IMR-90 (cell line): ENCODE measurements around the gene HYCC1. TPM values are rescaled to one million over a fixed set of nuclear protein-coding genes. Genes with fewer than 3 reads are reported as not detected.

Experiments
- ATAC-seq: fragments of 200-7000 bp; cut with Tn5 transposase; 2 replicates; pipeline ENCODE4 v1.9.1; 2020; ENCODE audit warnings: low read depth, mild to moderate bottlenecking, moderate library complexity
- BruUV-seq: library from RNA; stranded (reverse); fragments of 400-500 nt; replicated peaks from 2 replicates; lab custom pipeline; 2021; lab: Mats Ljungman, UMichigan
- CTCF ChIA-PET: fragments of 300-600 bp; formaldehyde crosslinking; extraction: SDS; loops from one replicate; lab custom pipeline; 2021; ENCODE audit warnings: antibody characterized with exemption; lab: Yijun Ruan, JAX
- POLR2A ChIA-PET: fragments of 300-600 bp; sonication (Branson Sonifier 250); formaldehyde crosslinking; loops from one replicate; lab custom pipeline; 2022; ENCODE audit warnings: antibody characterized with exemption; ENCODE audit not compliant: unreplicated experiment; lab: Charles Lee
- DNase-seq: peaks from one replicate; pipeline ENCODE4 v3.0.0; 2013
- H2AFZ ChIP-seq: replicated peaks from 2 replicates; pipeline ENCODE3; 2013; ENCODE audit warnings: low read length, mild to moderate bottlenecking; ENCODE audit not compliant: poor library complexity
- H2AK5ac ChIP-seq: 2 replicates; pipeline ENCODE4 v1.6.1; 2013; ENCODE audit warnings: low read depth, low read length, inconsistent platforms
- H2AK9ac ChIP-seq: replicated peaks from 2 replicates; pipeline ENCODE3; 2013; ENCODE audit warnings: mild to moderate bottlenecking, low read depth, low read length, moderate library complexity; ENCODE audit not compliant: poor library complexity
- H2BK120ac ChIP-seq: 2 replicates; pipeline ENCODE4 v1.6.1; 2013; ENCODE audit warnings: low read depth, low read length, inconsistent platforms
- H2BK15ac ChIP-seq: 3 replicates; pipeline ENCODE4 v1.6.1; 2013; ENCODE audit warnings: low read depth, low read length, inconsistent platforms
- H2BK20ac ChIP-seq: 2 replicates; pipeline ENCODE4 v1.6.1; 2013; ENCODE audit warnings: low read depth, mild to moderate bottlenecking, inconsistent platforms, low read length, moderate library complexity
- H2BK5ac ChIP-seq: 2 replicates; pipeline ENCODE4 v1.6.1; 2013; ENCODE audit warnings: mild to moderate bottlenecking, low read depth, low read length, inconsistent platforms; ENCODE audit not compliant: poor library complexity, severe bottlenecking
- H3K14ac ChIP-seq: replicated peaks from 2 replicates; pipeline ENCODE4 v1.6.1; 2013; ENCODE audit warnings: low read depth, low read length, inconsistent platforms
- H3K18ac ChIP-seq: 2 replicates; pipeline ENCODE4 v1.6.1; 2013; ENCODE audit warnings: low read depth, low read length, control low read depth
- H3K23ac ChIP-seq: 2 replicates; pipeline ENCODE4 v1.6.1; 2013; ENCODE audit warnings: low read depth, low read length, inconsistent platforms
- H3K27ac ChIP-seq: 2 replicates; pipeline ENCODE4 v1.5.1; 2013; ENCODE audit warnings: mild to moderate bottlenecking, control low read depth, low read length; ENCODE audit not compliant: insufficient read depth
- H3K27me3 ChIP-seq: 2 replicates; pipeline ENCODE4 v1.6.1; 2013; ENCODE audit warnings: low read length; ENCODE audit not compliant: control insufficient read depth, insufficient read depth
- H3K36me3 ChIP-seq: 2 replicates; pipeline ENCODE4 v1.6.1; 2013; ENCODE audit warnings: low read length, mixed read lengths; ENCODE audit not compliant: control insufficient read depth, insufficient read depth
- H3K4ac ChIP-seq: 2 replicates; pipeline ENCODE4 v1.6.1; 2013; ENCODE audit warnings: low read depth, low read length, inconsistent platforms
- H3K4me1 ChIP-seq: 2 replicates; pipeline ENCODE4 v1.6.1; 2013; ENCODE audit warnings: low read length, mixed read lengths; ENCODE audit not compliant: control insufficient read depth, insufficient read depth
- H3K4me2 ChIP-seq: 2 replicates; pipeline ENCODE4 v1.6.1; 2013; ENCODE audit warnings: low read depth, mild to moderate bottlenecking, control low read depth, low read length, moderate library complexity
- H3K4me3 ChIP-seq: 2 replicates; pipeline ENCODE4 v1.5.1; 2013; ENCODE audit warnings: low read depth, mild to moderate bottlenecking, control low read depth, low read length, moderate library complexity; ENCODE audit not compliant: insufficient read depth
- H3K56ac ChIP-seq: 2 replicates; pipeline ENCODE4 v1.6.1; 2013; ENCODE audit warnings: low read length, inconsistent platforms; ENCODE audit not compliant: insufficient read depth; ENCODE audit errors: extremely low read depth
- H3K79me1 ChIP-seq, 2 experiments: 2 replicates each; pipeline ENCODE4 v1.6.1; 2013; ENCODE audit warnings: low read length in 2 of 2, inconsistent platforms in 1 of 2, low read depth in 1 of 2
- H3K9ac ChIP-seq: 2 replicates; pipeline ENCODE4 v1.6.1; 2013; ENCODE audit warnings: low read depth, low read length, control low read depth
- H3K9me1 ChIP-seq: 2 replicates; pipeline ENCODE4 v1.6.1; 2013; ENCODE audit warnings: low read length, inconsistent platforms; ENCODE audit not compliant: insufficient read depth
- H3K9me3 ChIP-seq: 2 replicates; pipeline ENCODE4 v1.6.1; 2013; ENCODE audit warnings: low read length; ENCODE audit not compliant: control insufficient read depth, insufficient read depth
- H4K20me1 ChIP-seq: 2 replicates; pipeline ENCODE4 v1.6.1; 2013; ENCODE audit warnings: low read length, inconsistent platforms; ENCODE audit not compliant: insufficient read depth
- H4K5ac ChIP-seq: 2 replicates; pipeline ENCODE4 v1.6.1; 2013; ENCODE audit warnings: mild to moderate bottlenecking, low read depth, low read length, control low read depth
- H4K8ac ChIP-seq, 2 experiments: 2 replicates each; pipeline ENCODE4 v1.6.1; 2013; ENCODE audit warnings: low read depth in 2 of 2, low read length in 2 of 2, control low read depth in 1 of 2, inconsistent platforms in 1 of 2
- H4K91ac ChIP-seq: 2 replicates; pipeline ENCODE4 v1.6.1; 2013; ENCODE audit warnings: low read depth, low read length, inconsistent platforms; ENCODE audit not compliant: insufficient read depth
- BHLHE40 ChIP-seq: fragments of 150-350 bp; IDR thresholded peaks from 2 replicates; pipeline ENCODE4 v1.6.1; 2016; ENCODE audit warnings: mild to moderate bottlenecking, low read depth, low read length
- CEBPB ChIP-seq: IDR thresholded peaks from 2 replicates; pipeline ENCODE4 v1.6.1; 2012; ENCODE audit warnings: low read depth, low read length, improper control_type of control experiment
- CHD1 ChIP-seq: IDR thresholded peaks from 2 replicates; pipeline ENCODE4 v1.6.1; 2012; ENCODE audit warnings: low read depth, low read length, improper control_type of control experiment
- CTCF ChIP-seq: conservative IDR thresholded peaks from 2 replicates; pipeline ENCODE4 v1.5.1; 2012; ENCODE audit warnings: mild to moderate bottlenecking, low read depth, low read length, improper control_type of control experiment
- ELK1 ChIP-seq: fragments of 150-350 bp; IDR thresholded peaks from 2 replicates; pipeline ENCODE4 v1.6.1; 2016; ENCODE audit warnings: low read depth, mild to moderate bottlenecking, low read length, moderate library complexity, borderline replicate concordance
- FOS ChIP-seq: fragments of 150-350 bp; IDR thresholded peaks from 2 replicates; pipeline ENCODE4 v1.6.1; 2016; ENCODE audit warnings: low read depth, low read length
- MAFK ChIP-seq: IDR thresholded peaks from 2 replicates; pipeline ENCODE4 v1.6.1; 2012; ENCODE audit warnings: low read depth, low read length, improper control_type of control experiment
- MAZ ChIP-seq: IDR thresholded peaks from 2 replicates; pipeline ENCODE4 v1.6.1; 2012; ENCODE audit warnings: low read depth, mild to moderate bottlenecking, low read length, improper control_type of control experiment, moderate library complexity, borderline replicate concordance
- NFE2L2 ChIP-seq: fragments of 150-350 bp; IDR thresholded peaks from 2 replicates; pipeline ENCODE4 v1.6.1; 2016; ENCODE audit warnings: low read depth, mild to moderate bottlenecking, low read length
- POLR2A ChIP-seq: IDR thresholded peaks from 2 replicates; pipeline ENCODE4 v1.6.1; 2012; ENCODE audit warnings: mild to moderate bottlenecking, low read depth, low read length
- RAD21 ChIP-seq: IDR thresholded peaks from 2 replicates; pipeline ENCODE4 v1.6.1; 2012; ENCODE audit warnings: low read length, improper control_type of control experiment
- RCOR1 ChIP-seq: IDR thresholded peaks from 2 replicates; pipeline ENCODE4 v1.6.1; 2012; ENCODE audit warnings: mild to moderate bottlenecking, low read length, improper control_type of control experiment; ENCODE audit not compliant: insufficient replicate concordance
- RFX5 ChIP-seq: IDR thresholded peaks from 2 replicates; pipeline ENCODE4 v1.8.0; 2012; ENCODE audit warnings: low read depth, mild to moderate bottlenecking, low read length, moderate library complexity
- SMC3 ChIP-seq: fragments of 150-350 bp; IDR thresholded peaks from 2 replicates; pipeline ENCODE4 v1.6.1; 2016; ENCODE audit warnings: low read depth, mild to moderate bottlenecking, antibody characterized with exemption, low read length, moderate library complexity
- USF2 ChIP-seq: fragments of 150-350 bp; IDR thresholded peaks from 2 replicates; pipeline ENCODE4 v1.6.1; 2017; ENCODE audit warnings: mild to moderate bottlenecking, antibody characterized with exemption, low read length, low read depth
- WGBS, 2 experiments: methylation state at CpG; one replicate each; pipeline versions ENCODE4 v1.1.5 to v1.1.7; 2013; ENCODE audit warnings: missing lambda C conversion rate in 2 of 2; ENCODE audit not compliant: insufficient read length in 1 of 2; ENCODE audit errors: extremely low coverage in 2 of 2; 5-methylcytosine and 5-hydroxymethylcytosine counted together
- dilution Hi-C: fragments of 300-500 bp; cut with HindIII; formaldehyde crosslinking; loops from one replicate; pipeline ENCODE4 v1.14.3; 2018; ENCODE audit warnings: low sequenced_read_pairs; ENCODE audit not compliant: unreplicated experiment
- in situ Hi-C: fragments of 300-500 bp; cut with MboI; formaldehyde crosslinking; loops from 3 replicates; pipeline ENCODE4 v1.14.3; 2019; ENCODE audit warnings: low sequenced_read_pairs, inconsistent platforms, mixed read lengths
- intact Hi-C: fragments of 100-400 bp; cut with micrococcal nuclease; formaldehyde crosslinking; loops from 2 replicates; pipeline ENCODE4 v1.10.0; 2022
- polyA plus RNA-seq, 3 experiments: library from polyadenylated mRNA; depleted of rRNA; stranded (reverse); fragments of >200 nt; gene quantifications; 2 replicates each; pipeline ENCODE4 v1.2.3, GENCODE V29; 2012; ENCODE audit warnings: low replicate concordance in 1 of 3
- total RNA-seq: library from RNA; depleted of rRNA; stranded (reverse); fragments of >200 nt; gene quantifications from 2 replicates; pipeline ENCODE4 v1.2.3, GENCODE V29; 2012

HYCC1 gene
- total and polyA plus RNA-seq, 2 of the 4 experiments (the other 2 are of a cell fraction), result 44.1 to 78.3 TPM

GRCh38 chr7:23011222-23011924 lies 2.6 kb downstream of the HYCC1 start:
- Histone ChIP-seq H4K5ac (no peak overlapping the region), H3K4ac (peak overlapping the region; percentile 10; the same call in 1 of the 2 replicates), H3K9me1 (peaks cover 10% of the 10 kb centered on the region), H4K8ac (peak overlapping the region in 1 of 2 experiments; percentile 5; a peak in 1 of 4 replicates), H3K4me2 (peak overlapping the region; percentile 77), H3K9me3 (no peaks in the 10 kb centered on the region), H2AK5ac (peak overlapping the region; percentile 17; the same call in 1 of the 2 replicates), H2BK15ac (peak overlapping the region; percentile 77; the same call in 1 of the 3 replicates), H3K9ac (no peak overlapping the region), H3K27ac (no peak overlapping the region), H2BK120ac (no peak overlapping the region), H3K23ac (peak overlapping the region; percentile 86), H2BK5ac (no peak overlapping the region), H3K18ac (no peak overlapping the region), H2AK9ac (no peak overlapping the region), H3K14ac (peak overlapping the region; percentile 85), H2BK20ac (no peak overlapping the region), H3K36me3 (no peaks in the 10 kb centered on the region), H4K91ac (no peak overlapping the region), H3K4me3 (peak overlapping the region; percentile 22; the same call in 1 of the 2 replicates), H3K27me3 (no peaks in the 10 kb centered on the region), H2AFZ (no peak overlapping the region), H4K20me1 (peaks cover 22% of the 10 kb centered on the region), H3K4me1 (peaks cover 7% of the 10 kb centered on the region; the same call in 1 of the 2 replicates), H3K79me1 (peaks cover 5 to 39% of the 10 kb centered on the region in 2 experiments; a peak in 3 of 4 replicates), H3K56ac (no peak overlapping the region)
- no TSS peak for BruUV-seq
- in situ Hi-C loops, result no loop called here
- ChIA-PET POLR2A (no interaction called here), CTCF (interaction anchor here (1.3 kb wide), 1 partner anchor 44 kb away, joined by 3 read pairs; no protein-coding TSS in a partner anchor)
- no peak for TF ChIP-seq MAZ
- no peak for TF ChIP-seq MAFK
- TF ChIP-seq ELK1, result no peak
- TF ChIP-seq CTCF, result no peak
- TF ChIP-seq SMC3, result no peak
- TF ChIP-seq RAD21, result no peak
- TF ChIP-seq USF2, result no peak
- TF ChIP-seq CEBPB, result no peak
- TF ChIP-seq CHD1, result no peak
- TF ChIP-seq RCOR1, result no peak
- TF ChIP-seq NFE2L2, result no peak
- TF ChIP-seq RFX5, result no peak
- no peak for TF ChIP-seq BHLHE40
- TF ChIP-seq POLR2A, result no peak
- TF ChIP-seq FOS, result no peak
- intact Hi-C loops, result no loop called here
- WGBS, 2 experiments, result 97% methylated on average over 3 of the region's 3 CpGs; no CpG with 5 or more reads in 1 of the 2 experiments
- DNase-seq, result no peak
- ATAC-seq, result no peak
- dilution Hi-C loops, result no loop called here
